Kidney (tissue), 14 donors: ENCODE data around the gene FARS2. TPM values are rescaled to one million over a fixed set of nuclear protein-coding genes. Genes with fewer than 3 reads are reported as not detected.

ENCODE experiments used
- DNase-seq, 5 donors: peaks; one replicate each; pipeline ENCODE4 v3.0.0-alpha.2; 2013 to 2020
- FAIRE-seq: peaks from 2 replicates; lab custom pipeline; 2012; peaks lifted over from hg19 to GRCh38; lab: Jason Lieb, UNC
- H3K27ac ChIP-seq, 2 donors: one replicate each; pipeline ENCODE4 v1.7.0; 2013; ENCODE audit warnings: low read depth in 2 of 2, low read length in 2 of 2, inconsistent platforms in 1 of 2
- H3K27me3 ChIP-seq: one replicate; pipeline ENCODE4 v1.7.1; 2013; ENCODE audit warnings: low read length, inconsistent platforms; ENCODE audit not compliant: control insufficient read depth, insufficient read depth
- H3K36me3 ChIP-seq, 3 donors: one replicate each; pipeline versions ENCODE4 v1.7.0 to v1.7.1; 2013; ENCODE audit warnings: low read length in 3 of 3, control low read depth in 1 of 3, inconsistent platforms in 1 of 3; ENCODE audit not compliant: insufficient read depth in 3 of 3, control insufficient read depth in 2 of 3
- H3K4me1 ChIP-seq, 3 donors: one replicate each; pipeline versions ENCODE4 v1.7.0 to v1.7.1; 2013; ENCODE audit warnings: low read length in 3 of 3, inconsistent platforms in 1 of 3, low read depth in 1 of 3; ENCODE audit not compliant: control insufficient read depth in 2 of 3, insufficient read depth in 2 of 3
- H3K4me3 ChIP-seq, 3 donors: one replicate each; pipeline versions ENCODE4 v1.7.0 to v1.8.1; 2013; ENCODE audit warnings: low read length in 3 of 3, control low read depth in 1 of 3, inconsistent platforms in 1 of 3
- H3K9ac ChIP-seq, 3 donors: one replicate each; pipeline versions ENCODE4 v1.7.0 to v1.7.1; 2013; ENCODE audit warnings: low read length in 3 of 3, control low read depth in 1 of 3, inconsistent platforms in 1 of 3
- H3K9me3 ChIP-seq, 3 donors: one replicate each; pipeline versions ENCODE4 v1.7.0 to v1.7.1; 2013; ENCODE audit warnings: low read length in 3 of 3, control low read depth in 1 of 3, inconsistent platforms in 1 of 3; ENCODE audit not compliant: control insufficient read depth in 2 of 3, insufficient read depth in 1 of 3
- intact Hi-C: fragments of 100-400 bp; cut with DNase I; formaldehyde crosslinking; loops from one replicate; pipeline ENCODE4 v1.11.1; 2022
- polyA plus RNA-seq: library from polyadenylated mRNA; stranded (reverse); fragments of 350-450 nt; fragmentation: Illumina TruSeq; extraction: RNeasy Lipid Tissue Mini Kit (QIAGEN cat#74804); gene quantifications from one replicate; pipeline ENCODE4 v1.2.3, GENCODE V29; 2014; ENCODE audit warnings: low read depth, low replicate concordance; ENCODE audit not compliant: insufficient read depth
- total RNA-seq: library from RNA; stranded (reverse); fragmentation: NEBNext Ultra II Directional; extraction: Animal tissue kit (Norgen Biotek cat#: 25700); gene quantifications from one replicate; pipeline ENCODE4 v1.2.1, GENCODE V29; 2021
- TF ChIP-seq, protein P1 (sequence below): IDR thresholded peaks from 3 replicates; pipeline ENCODE4 v1.5.1; 2012; ENCODE audit warnings: mild to moderate bottlenecking, moderate library complexity, borderline replicate concordance; ENCODE audit not compliant: insufficient read depth; ENCODE audit errors: extremely low read depth
- donor health status: control.
- donor health status: control.
- donor health status: control.
- donor health status: control.
- donor health status: control.
- donor health status: DM: yes; HTN: yes; CAD: no.
- donor health status: Normal renal cell carcinoma (clear cell type).

The FARS2 gene
- total and polyA plus RNA-seq, 2 donors from 2014 or later, result 22.1 to 24.8 TPM

DNA sequence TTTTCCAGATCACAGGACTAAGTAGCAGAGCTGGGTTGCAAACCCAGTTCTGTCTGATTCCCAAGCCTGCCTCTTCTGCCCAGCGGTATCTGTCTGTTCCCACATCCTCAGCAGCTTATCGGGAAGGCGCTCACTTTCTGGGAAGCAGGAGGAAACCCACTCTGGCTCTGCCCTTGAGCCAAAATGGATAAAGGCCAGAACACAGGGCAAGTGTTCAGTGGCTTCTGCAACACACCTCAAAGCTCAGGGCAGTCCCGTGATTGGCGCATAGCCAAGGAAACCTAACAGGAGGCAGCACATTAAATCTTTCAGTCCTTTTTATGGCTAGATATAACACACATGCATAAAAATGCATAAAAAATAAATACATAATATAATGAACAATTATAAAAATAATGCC, 483.2 kb downstream of the FARS2 start:
- H3K36me3 ChIP-seq, result no peaks in the 10 kb centered on the region
- no peaks in the 10 kb centered on the region for H3K4me1 ChIP-seq
- intact Hi-C loops, result no loop called here
- no peak overlapping the region for H3K9ac ChIP-seq
- TF ChIP-seq, protein P1, sequence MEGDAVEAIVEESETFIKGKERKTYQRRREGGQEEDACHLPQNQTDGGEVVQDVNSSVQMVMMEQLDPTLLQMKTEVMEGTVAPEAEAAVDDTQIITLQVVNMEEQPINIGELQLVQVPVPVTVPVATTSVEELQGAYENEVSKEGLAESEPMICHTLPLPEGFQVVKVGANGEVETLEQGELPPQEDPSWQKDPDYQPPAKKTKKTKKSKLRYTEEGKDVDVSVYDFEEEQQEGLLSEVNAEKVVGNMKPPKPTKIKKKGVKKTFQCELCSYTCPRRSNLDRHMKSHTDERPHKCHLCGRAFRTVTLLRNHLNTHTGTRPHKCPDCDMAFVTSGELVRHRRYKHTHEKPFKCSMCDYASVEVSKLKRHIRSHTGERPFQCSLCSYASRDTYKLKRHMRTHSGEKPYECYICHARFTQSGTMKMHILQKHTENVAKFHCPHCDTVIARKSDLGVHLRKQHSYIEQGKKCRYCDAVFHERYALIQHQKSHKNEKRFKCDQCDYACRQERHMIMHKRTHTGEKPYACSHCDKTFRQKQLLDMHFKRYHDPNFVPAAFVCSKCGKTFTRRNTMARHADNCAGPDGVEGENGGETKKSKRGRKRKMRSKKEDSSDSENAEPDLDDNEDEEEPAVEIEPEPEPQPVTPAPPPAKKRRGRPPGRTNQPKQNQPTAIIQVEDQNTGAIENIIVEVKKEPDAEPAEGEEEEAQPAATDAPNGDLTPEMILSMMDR, result no peak
- no peaks in the 10 kb centered on the region for H3K9me3 ChIP-seq
- H3K27ac ChIP-seq, result no peak overlapping the region
- no peak for FAIRE-seq
- H3K27me3 ChIP-seq, result no peaks in the 10 kb centered on the region
- H3K4me3 ChIP-seq, result no peak overlapping the region
- DNase-seq, result no peak

DNA sequence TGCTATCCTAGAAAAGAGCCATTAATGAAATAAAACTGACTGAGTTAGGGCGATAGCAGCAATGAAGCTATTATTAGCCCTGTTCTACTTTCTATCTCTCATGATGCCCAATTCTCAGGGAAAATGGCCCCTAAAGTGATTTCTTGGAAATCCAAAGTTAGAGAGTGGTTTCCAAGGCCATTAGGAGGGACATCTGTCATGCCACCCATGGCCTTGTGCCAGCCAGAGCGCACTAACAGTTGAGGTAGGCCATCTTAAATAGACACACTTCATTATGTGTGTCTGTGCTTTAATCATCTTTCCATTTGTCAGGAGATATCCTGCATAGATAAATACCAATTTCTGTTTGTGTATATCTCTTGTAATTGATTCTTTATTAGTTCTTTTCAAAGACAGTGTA, 483.8 kb downstream of the FARS2 start:
- intact Hi-C loops, result no loop called here
- H3K9me3 ChIP-seq, result no peaks in the 10 kb centered on the region
- H3K4me3 ChIP-seq, result no peak overlapping the region
- TF ChIP-seq, protein P1, result no peak
- no peak for FAIRE-seq
- no peak for DNase-seq
- no peaks in the 10 kb centered on the region for H3K4me1 ChIP-seq
- no peaks in the 10 kb centered on the region for H3K27me3 ChIP-seq
- H3K9ac ChIP-seq, result no peak overlapping the region
- no peaks in the 10 kb centered on the region for H3K36me3 ChIP-seq
- no peak overlapping the region for H3K27ac ChIP-seq

DNA sequence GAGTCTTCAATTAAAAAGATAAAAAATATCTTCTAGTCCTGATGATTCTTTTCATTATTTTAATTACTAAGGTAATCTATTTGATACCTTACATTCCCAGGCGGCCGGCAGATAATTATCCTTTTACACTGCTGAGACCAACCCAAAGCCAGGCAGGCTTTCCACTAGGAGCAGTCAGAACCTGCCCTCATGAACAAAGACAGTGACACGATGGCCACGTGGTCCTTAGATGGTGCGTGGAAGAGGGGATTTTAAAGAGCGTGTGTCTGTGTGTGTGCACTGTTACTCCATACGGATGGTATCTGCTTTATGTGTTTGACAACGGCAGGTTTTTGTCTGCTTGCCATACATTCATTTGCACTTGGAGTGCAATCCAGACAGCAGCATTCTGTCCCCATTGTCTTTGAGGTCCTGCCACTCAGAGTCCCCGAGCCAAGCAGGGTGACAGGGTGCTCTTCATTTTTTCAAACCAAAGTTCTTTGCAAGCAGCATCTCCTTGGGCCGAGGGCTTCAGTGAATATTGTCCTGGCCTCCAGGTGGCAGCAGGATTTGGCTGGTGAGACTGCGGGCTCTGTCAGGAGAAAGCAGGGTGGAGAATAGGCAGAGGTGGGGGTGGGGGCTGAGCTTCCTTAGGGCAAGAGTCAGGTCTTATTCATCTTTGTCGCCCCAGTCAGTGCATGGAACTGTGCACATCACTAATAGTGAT, 484.9 kb downstream of the FARS2 start:
- Histone ChIP-seq H3K36me3 (no peaks in the 10 kb centered on the region), H3K27me3 (no peaks in the 10 kb centered on the region), H3K9ac (no peak overlapping the region), H3K4me3 (no peak overlapping the region), H3K9me3 (no peaks in the 10 kb centered on the region), H3K4me1 (no peaks in the 10 kb centered on the region), H3K27ac (no peak overlapping the region)
- intact Hi-C loops, result no loop called here
- DNase-seq (no peak), FAIRE-seq (no peak)
- TF ChIP-seq, protein P1, result no peak

DNA sequence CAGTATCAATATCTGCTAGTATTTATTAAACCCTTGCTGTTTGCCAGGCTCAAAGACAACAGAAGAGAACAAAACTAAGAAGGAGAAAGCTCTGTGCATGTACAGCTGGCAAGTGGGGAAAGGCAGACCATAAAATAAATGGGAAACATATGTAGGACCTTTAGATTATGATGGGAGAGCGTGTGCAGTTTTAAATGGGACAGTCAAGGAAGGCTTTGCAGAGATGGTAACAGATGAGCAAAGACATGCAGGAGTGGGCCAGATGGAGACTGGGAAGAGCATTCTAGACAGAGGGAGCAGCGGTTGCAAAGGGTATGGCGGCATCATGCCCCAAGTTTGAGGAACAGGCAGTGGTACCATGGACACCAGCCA, 485.4 kb downstream of the FARS2 start:
- no peaks in the 10 kb centered on the region for H3K27me3 ChIP-seq
- intact Hi-C loops, result no loop called here
- H3K36me3 ChIP-seq, result no peaks in the 10 kb centered on the region
- H3K27ac ChIP-seq, result no peak overlapping the region
- no peak overlapping the region for H3K9ac ChIP-seq
- H3K4me1 ChIP-seq, result no peaks in the 10 kb centered on the region
- H3K9me3 ChIP-seq, result no peaks in the 10 kb centered on the region
- DNase-seq (no peak), FAIRE-seq (no peak)
- TF ChIP-seq, protein P1, result no peak
- H3K4me3 ChIP-seq, result no peak overlapping the region
